GM19372 (cell line): Measurements from ENCODE around the gene FZD10.

Source experiments
- ATAC-seq: cut with Tn5 transposase; IDR thresholded peaks from one replicate; pipeline ENCODE4 v1.9.1; 2021; ENCODE audit warnings: mild to moderate bottlenecking, low read depth, moderate library complexity; ENCODE audit not compliant: unreplicated experiment

FZD10 gene

GRCh38 chr12:130201037-130201436, 38.8 kb downstream of the FZD10 start:
- no peak for ATAC-seq

- ATAC-seq, result no peak
Measured at GRCh38 chr12:130202201-130202600, 39.9 kb downstream of the FZD10 start.

DNA sequence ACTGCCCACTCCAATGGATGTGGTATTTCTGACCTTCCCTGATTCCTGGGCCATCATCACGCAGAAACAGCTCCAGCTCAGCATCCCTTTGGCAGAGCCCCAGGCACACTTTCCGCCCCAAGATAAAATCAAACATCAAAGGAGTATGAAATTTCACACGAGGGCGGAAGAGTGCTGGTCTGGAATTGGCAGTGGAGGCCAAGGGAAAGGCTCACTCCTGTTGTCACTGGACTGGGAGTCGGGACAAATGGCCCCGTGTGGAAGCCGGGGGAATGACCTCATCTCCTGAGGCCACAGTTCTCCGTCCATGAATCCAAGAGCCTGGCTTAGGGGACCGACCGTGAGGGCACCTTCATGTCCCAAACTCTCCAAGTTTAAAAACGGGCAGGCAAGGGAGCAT, 40.9 kb downstream of the FZD10 start:
- no peak for ATAC-seq

DNA sequence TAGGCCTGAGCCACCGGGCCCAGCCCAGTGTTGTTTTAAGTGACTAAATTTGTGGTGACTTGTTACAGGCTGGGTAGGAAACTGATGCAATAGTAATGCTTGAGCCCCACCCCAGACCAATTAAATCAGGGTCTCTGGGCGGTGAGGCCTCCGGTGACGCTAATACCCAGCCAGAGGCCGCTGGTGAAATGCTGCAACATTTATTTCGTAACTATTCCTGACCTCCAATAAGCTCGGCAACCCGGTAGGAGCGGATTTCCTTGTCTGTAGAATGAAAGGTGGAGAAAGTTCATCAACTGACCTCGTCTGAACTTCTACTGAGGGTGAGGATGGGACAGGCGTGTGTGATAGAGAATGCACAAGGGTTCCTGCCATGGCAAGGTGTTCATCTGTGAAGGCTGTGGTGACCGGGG, 42.3 kb downstream of the FZD10 start:
- no peak for ATAC-seq

DNA sequence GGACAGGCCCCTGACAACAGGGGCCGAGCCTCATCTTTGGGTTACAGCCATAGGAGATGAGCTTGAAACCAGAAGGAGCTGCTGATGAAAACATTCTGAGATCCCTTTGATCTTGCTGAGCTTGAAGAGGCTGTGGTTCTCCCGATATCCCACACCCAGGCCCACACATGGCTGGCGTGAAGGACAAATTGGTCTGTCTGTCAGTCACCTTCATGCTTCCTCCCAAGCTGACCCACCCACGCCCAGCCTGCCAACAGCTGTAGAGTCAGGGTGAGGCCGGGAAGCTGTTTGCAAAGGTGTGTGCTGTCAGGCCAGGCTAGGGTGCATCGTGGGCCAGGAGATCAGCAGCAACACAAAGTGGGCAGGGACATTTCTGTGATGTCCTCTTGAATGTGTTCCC, 43.2 kb downstream of the FZD10 start:
- no peak for ATAC-seq

GRCh38 chr12:130212384-130212989, 50.2 kb downstream of the FZD10 start:
- no peak for ATAC-seq

DNA sequence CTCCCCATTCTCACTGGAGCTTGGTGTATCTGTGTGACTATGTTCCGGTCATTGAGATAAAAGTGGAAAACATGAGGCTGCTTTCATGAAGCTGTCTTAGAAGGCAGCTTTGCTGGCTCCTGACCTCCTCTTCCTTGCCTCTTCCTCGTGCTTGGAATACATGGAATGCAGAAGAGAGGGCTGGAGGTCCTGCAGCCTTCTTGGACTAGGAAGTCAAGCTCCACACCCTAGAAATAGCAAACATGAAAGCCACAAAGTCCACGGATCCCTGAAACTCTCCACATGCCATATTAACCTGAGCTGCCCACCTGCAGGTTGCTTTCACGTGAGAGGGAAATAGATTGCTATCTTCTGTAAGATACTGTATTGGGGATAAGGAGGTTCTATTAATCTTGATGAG, 51.0 kb downstream of the FZD10 start:
- no peak for ATAC-seq

GRCh38 chr12:130214686-130215395, 52.6 kb downstream of the FZD10 start:
- ATAC-seq, result no peak
